ENCODE results near the gene SLC43A3.

The SLC43A3 gene

DNA sequence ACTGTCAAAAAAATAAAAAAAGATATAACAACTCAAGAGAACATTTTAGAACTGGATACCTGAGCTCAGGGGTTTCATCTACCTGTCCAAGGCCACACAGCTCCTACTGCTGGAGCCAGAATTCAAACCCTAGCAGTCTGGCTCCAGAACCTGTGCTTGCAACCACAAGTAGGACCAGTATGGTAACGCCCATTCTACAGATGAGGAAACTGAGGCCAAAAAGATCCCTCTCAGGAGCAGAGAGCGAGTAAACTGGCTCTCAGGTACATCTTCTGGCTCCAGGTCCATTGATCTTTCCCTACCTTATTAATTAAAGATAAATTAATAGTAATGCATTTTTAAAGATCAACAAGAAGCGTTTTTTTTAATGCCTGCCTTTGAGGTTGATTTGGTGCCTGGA, 69.6 kb downstream of the SLC43A3 start:
- DNase-seq (ENCODE audit: low read depth), result no peak
